Esophagus muscularis mucosa (tissue), 4 donors: Measurements from ENCODE around the gene RPL13.

ENCODE experiments used
- EP300 ChIP-seq: sonication (generic); formaldehyde crosslinking; IDR thresholded peaks from one replicate; pipeline ENCODE4 v1.6.1; 2017; ENCODE audit warnings: antibody characterized with exemption
- POLR2A ChIP-seq: fragments of 450-650 bp; IDR thresholded peaks from one replicate; pipeline ENCODE4 v1.6.1; 2017; ENCODE audit warnings: antibody characterized with exemption, moderate library complexity, mild to moderate bottlenecking, low read depth
- TF ChIP-seq, protein P1 (sequence below), 3 experiments: fragments of 200-600 bp in 2 of 3; fragments of 450-650 bp in 1 of 3; sonication (generic) in 2 of 3; IDR thresholded peaks; one replicate each; pipeline ENCODE4 v1.5.1; 2017 to 2019; ENCODE audit warnings: antibody characterized with exemption in 3 of 3, mild to moderate bottlenecking in 2 of 3, moderate library complexity in 1 of 3

DNA sequence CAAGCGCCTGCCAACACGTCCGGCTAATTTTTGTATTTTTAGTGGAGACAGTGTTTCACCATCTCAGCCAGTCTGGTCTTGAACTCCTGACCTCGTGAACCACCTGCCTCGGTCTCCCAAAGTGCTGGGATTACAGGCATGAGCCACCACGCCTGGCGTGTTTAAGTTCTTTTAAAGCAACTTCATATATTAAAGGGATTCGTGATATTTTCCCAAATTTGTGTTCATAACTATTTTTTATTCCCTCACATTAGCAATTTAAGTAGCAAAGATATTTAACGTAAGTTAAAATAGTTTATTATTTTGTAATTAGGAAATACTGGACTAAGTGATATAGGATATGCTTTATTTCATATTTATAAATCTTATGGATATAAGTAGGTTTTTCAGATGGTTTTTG, 48.0 kb upstream of the RPL13 start:
- TF ChIP-seq, protein P1, sequence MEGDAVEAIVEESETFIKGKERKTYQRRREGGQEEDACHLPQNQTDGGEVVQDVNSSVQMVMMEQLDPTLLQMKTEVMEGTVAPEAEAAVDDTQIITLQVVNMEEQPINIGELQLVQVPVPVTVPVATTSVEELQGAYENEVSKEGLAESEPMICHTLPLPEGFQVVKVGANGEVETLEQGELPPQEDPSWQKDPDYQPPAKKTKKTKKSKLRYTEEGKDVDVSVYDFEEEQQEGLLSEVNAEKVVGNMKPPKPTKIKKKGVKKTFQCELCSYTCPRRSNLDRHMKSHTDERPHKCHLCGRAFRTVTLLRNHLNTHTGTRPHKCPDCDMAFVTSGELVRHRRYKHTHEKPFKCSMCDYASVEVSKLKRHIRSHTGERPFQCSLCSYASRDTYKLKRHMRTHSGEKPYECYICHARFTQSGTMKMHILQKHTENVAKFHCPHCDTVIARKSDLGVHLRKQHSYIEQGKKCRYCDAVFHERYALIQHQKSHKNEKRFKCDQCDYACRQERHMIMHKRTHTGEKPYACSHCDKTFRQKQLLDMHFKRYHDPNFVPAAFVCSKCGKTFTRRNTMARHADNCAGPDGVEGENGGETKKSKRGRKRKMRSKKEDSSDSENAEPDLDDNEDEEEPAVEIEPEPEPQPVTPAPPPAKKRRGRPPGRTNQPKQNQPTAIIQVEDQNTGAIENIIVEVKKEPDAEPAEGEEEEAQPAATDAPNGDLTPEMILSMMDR (IDR thresholded peaks at IDR 0.05), result no peak
- no peak for TF ChIP-seq EP300
- no peak for TF ChIP-seq POLR2A
